Fibroblast of peridontal ligament (primary cell): Measurements from ENCODE around the gene HPX.
A peak's percentile ranks its signal among the peaks of the same experiment; 100 is the strongest.
"Not testable (repeated sequence)": the region's sequence is repeated elsewhere in the genome, so short reads cannot be mapped to it uniquely, and the experiment has no call there.

Experiments
- DNase-seq: peaks from one replicate; pipeline ENCODE4 v3.0.0-alpha.2; 2010; ENCODE audit errors: extremely low read depth

Gene HPX

DNA sequence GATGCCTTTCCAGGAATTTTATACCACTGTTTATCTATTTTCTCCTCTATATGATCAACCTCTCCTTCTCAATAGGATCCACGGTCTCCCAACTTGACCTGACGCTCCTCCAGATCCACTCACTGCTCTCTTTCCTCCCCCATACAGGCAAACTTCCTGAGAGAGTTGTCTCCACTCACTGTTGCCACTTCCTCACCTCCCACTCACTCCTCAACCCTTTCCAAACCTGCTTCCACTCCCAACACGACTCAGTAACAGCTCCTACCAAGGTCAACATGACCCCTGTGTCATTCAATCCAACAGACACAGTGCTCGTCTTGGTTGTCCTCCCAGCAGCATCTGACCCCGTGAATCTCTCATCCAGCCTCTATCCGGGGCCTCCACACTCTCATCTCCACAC, 25.0 kb downstream of the HPX start:
- no peak for DNase-seq

- DNase-seq, result no peak
Measured at GRCh38 chr11:6414874-6415328, 25.9 kb downstream of the HPX start.

DNA sequence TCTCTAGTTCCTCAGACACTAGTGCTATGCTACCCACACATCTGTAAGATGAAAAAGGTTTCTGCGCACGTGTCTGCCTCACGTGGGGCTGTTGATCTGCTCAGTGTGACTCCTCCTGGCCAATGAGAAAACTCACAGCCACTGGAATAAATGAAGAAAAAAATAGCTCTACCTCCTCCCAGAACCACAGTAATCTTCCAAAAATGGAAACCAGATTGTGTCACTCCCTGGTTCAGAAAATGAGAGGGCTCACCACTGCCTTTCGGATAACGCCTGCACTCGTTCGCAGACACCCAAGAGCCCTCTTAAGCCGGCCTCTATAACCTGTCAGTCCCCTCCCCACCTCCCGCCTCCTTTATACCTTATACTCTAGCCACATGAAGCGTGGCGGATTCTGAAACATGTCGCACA, 27.0 kb downstream of the HPX start:
- peak; percentile 57 for DNase-seq

GRCh38 chr11:6411594-6412031, 29.2 kb downstream of the HPX start:
- no peak for DNase-seq

DNA sequence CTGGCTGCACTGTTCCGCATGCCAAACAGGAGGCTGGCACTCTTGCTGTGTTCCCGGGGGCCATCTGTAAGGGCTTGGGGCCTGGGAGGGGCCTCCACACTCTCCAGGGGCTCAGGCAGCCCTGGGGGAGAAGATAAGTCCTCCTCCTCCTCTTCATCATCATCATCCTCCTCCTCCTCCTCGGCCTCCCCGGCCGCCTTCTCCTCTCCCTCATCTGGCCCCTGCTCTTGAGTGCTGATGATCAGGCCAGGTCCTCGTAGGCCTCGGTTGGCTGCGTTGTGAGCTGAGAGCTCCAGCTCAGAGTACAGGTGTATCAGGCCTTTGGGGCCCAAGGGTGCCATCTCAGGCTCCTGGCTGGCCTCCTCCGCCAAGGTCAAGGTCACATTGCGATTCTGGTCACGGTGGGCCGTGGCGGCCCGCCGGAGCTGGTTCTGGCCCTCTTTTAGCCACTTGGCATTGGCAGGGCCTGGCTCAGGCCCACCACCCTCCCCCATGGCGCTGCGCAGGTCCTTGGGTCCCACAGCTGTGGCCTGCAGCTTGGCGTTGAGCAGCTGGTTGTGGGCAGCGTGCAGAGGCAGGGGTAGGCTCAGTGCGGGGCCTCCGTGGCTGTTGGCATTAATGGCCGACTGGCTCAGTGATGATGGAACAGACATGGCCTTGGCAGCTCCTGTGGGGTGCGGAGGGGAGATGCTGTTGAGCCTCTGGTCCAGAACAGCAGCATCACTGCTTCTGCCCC, 29.9 kb downstream of the HPX start:
- DNase-seq, result no peak

- no peak for DNase-seq
Measured at GRCh38 chr11:6406370-6406769, 34.4 kb downstream of the HPX start.

GRCh38 chr11:6405846-6406245, 34.9 kb downstream of the HPX start:
- no peak for DNase-seq

DNA sequence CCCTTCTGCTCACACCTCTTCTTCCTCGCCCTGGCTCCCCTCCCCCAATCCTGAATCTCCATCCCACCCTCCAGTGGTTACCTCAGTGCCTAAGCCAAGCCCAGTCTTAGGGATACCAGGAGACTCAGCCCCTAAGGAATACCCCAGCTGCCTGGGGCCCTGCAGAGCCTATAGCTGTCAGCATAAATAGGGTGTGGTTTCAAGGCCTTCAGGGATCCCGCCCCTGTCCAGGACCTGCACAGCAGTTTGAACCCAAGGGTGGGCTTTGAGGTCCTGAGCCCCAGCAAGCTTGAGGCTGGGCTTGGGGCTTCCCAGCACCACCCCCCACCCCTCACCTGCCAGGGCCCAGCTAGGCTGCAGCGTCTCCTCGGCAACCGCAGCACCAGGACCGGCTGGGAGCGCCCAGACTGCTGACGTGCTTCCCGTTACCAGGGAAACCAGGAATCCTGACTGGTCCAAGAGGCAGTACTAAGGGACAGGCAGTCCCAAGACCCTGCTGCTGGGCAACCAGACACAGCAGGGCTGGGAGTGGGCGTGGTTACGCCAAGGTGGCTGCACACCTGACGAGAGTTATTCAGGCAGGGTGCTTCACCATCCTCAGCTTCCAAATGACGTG, 35.6 kb downstream of the HPX start:
- DNase-seq, result no peak

DNA sequence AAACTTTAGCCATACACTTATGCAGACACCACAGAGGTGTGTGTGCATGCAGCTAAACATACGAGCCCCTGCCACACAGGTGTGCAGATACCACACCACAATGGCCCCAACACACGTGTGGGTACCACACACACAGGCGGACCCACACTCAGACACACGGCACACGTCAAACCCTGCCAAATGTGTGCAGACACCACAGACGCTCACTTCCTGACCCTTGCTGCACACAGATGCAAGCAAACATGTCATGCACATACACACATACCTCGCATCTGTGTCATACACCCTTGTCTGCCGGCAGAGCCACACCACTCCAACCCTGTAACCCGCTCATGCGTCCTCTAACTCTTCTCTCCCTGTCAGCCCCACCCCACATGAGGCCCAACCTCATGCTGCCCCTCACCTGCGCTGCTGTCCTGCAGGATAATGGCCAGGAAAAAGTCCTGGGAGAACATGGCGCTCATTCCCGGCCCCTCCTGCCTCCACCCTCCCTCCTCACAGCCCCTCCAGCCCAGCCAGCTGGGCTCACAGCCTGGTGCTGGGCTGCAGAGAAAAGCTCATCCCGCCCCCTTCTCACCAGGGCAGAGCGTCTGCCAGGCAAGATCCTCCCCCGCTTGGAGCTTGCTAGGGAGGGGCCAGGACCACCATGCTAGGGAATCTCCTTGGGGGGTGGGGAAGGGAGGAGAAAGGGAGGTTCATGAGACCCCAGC, 36.3 kb downstream of the HPX start:
- DNase-seq, result no peak

- DNase-seq, result no peak
Measured at GRCh38 chr11:6403539-6403938, 37.2 kb downstream of the HPX start.

DNA sequence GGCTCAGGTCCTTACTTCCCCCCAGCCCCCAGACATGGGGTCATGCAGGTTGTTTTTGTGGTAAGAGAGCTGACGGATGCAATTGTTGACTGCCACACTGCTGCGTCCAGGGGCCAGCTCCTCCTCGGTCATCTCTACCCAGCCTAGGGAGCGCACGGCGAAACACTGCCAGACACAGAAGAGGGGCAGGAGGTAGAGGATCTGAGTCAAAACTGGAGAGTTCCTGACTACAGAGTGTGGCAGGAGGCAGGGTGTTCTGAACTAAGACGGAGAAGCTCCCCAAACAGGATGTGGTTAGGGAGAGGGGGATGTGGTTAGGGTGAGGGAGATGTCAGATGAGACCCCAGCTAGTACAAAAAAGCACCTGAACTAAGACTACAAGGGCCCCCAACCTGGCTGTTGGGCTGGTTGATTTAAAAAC, 38.2 kb downstream of the HPX start:
- no peak for DNase-seq

GRCh38 chr11:6402061-6402470, 38.7 kb downstream of the HPX start:
- no peak for DNase-seq

DNA sequence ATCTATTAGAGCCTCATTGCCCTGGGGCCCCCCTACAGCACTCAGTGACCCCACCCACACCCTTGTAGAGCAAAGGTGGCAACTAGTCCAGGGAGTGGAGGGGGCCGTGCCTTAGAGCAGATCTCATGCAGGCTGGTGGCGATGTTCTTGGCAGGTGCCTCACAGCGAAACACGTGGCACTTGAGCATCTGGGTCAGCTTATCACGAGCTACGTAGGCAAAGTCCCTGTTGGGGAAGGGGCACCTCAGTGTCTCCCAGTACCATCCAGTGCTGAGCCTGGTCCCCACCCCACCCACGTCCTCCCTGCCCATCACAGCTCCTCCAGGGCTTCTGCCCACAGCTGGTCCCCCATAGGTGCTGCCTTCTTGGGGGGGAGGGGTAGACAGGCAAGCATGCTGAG, 39.3 kb downstream of the HPX start:
- no peak for DNase-seq

GRCh38 chr11:6400431-6401345, 40.1 kb downstream of the HPX start:
- no peak for DNase-seq

GRCh38 chr11:6397636-6398035, 43.2 kb downstream of the HPX start:
- DNase-seq, result no peak

GRCh38 chr11:6397156-6397555, 43.6 kb downstream of the HPX start:
- no peak for DNase-seq

GRCh38 chr11:6395470-6396060, 45.2 kb downstream of the HPX start:
- DNase-seq, result no peak

DNA sequence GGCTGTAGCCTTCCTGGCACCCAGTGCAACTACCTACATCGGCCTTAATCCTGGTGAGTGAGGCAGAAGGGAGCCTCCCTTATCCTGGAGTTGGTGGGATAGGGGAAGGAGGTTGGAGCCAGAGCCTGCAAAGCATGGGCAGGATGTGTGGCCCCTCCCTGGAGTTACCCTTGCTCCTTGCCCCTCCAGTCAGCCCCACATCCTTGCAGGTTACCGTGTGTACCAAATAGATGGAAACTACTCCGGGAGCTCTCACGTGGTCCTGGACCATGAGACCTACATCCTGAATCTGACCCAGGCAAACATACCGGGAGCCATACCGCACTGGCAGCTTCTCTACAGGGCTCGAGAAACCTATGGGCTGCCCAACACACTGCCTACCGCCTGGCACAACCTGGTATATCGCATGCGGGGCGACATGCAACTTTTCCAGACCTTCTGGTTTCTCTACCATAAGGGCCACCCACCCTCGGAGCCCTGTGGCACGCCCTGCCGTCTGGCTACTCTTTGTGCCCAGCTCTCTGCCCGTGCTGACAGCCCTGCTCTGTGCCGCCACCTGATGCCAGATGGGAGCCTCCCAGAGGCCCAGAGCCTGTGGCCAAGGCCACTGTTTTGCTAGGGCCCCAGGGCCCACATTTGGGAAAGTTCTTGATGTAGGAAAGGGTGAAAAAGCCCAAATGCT, 46.7 kb downstream of the HPX start:
- DNase-seq, result no peak

DNA sequence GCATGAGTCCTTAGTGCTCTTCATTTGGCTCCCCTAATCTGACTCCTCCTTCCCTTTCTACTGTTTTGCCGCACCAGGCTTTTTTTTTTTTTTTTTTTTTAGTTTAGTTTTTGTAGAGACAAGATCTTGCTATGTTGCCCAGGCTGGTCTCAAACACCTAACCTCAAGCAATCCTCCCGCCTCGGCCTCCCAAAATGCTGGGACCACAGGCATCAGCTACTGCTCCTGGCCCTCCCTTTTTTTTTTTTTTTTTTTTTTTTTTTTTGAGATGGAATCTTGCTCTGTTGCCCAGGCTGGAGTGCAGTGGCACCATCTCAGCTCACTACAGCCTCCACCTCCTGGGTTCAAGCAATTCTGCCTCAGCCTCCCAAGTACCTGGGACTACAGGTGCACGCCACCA, 48.5 kb downstream of the HPX start:
- not testable (repeated sequence) for DNase-seq

DNA sequence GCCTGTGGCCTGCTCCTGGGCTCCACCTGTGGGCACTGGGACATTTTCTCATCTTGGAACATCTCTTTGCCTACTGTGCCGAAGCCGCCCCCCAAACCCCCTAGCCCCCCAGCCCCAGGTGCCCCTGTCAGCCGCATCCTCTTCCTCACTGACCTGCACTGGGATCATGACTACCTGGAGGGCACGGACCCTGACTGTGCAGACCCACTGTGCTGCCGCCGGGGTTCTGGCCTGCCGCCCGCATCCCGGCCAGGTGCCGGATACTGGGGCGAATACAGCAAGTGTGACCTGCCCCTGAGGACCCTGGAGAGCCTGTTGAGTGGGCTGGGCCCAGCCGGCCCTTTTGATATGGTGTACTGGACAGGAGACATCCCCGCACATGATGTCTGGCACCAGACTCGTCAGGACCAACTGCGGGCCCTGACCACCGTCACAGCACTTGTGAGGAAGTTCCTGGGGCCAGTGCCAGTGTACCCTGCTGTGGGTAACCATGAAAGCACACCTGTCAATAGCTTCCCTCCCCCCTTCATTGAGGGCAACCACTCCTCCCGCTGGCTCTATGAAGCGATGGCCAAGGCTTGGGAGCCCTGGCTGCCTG, 49.2 kb downstream of the HPX start:
- DNase-seq, result no peak
